OCI-LY7 (cell line): ENCODE data around the gene TRIO. TPM values are rescaled to one million over a fixed set of nuclear protein-coding genes. Genes with fewer than 3 reads are reported as not detected.

Source experiments
- BruUV-seq: library from RNA; stranded (reverse); fragments of 400-500 nt; replicated peaks from 2 replicates; lab custom pipeline; 2021; lab: Mats Ljungman, UMichigan
- CTCF ChIA-PET: fragments of 300-600 bp; sonication (Branson Sonifier 250); formaldehyde crosslinking; loops from one replicate; lab custom pipeline; 2022; ENCODE audit warnings: antibody characterized with exemption; ENCODE audit not compliant: unreplicated experiment; lab: Charles Lee
- POLR2A ChIA-PET: fragments of 300-600 bp; sonication (Branson Sonifier 250); formaldehyde crosslinking; loops from one replicate; lab custom pipeline; 2022; ENCODE audit warnings: antibody characterized with exemption; lab: Charles Lee
- DNase-seq: peaks from one replicate; pipeline ENCODE4 v3.0.0-alpha.2; 2015; ENCODE audit warnings: low spot score
- H2AFZ ChIP-seq: fragments of 200-600 bp; sonication (generic), shearing (Covaris generic); 2 replicates; pipeline ENCODE4 v1.6.1; 2014; ENCODE audit warnings: mild to moderate bottlenecking, antibody characterized with exemption, low read length, moderate library complexity
- H3K27ac ChIP-seq: fragments of 200-600 bp; sonication (generic); 2 replicates; pipeline ENCODE4 v1.5.1; 2014; ENCODE audit warnings: mixed run types, low read depth, mild to moderate bottlenecking, moderate library complexity, low read length, inconsistent platforms; ENCODE audit not compliant: poor library complexity, severe bottlenecking
- H3K36me3 ChIP-seq: fragments of 200-600 bp; sonication (generic); 2 replicates; pipeline ENCODE4 v1.6.1; 2014; ENCODE audit warnings: mild to moderate bottlenecking, antibody characterized with exemption, low read length, moderate library complexity, mixed read lengths; ENCODE audit not compliant: insufficient read depth
- H3K4me1 ChIP-seq: fragments of 200-600 bp; sonication (generic); 2 replicates; pipeline ENCODE4 v1.5.1; 2014; ENCODE audit warnings: mild to moderate bottlenecking, low read length; ENCODE audit not compliant: insufficient read depth, poor library complexity, severe bottlenecking
- H3K4me2 ChIP-seq: fragments of 200-600 bp; sonication (generic); 2 replicates; pipeline ENCODE4 v1.6.1; 2014; ENCODE audit warnings: mild to moderate bottlenecking, low read length
- H3K4me3 ChIP-seq: fragments of 200-600 bp; sonication (generic); 2 replicates; pipeline ENCODE4 v1.5.1; 2014; ENCODE audit warnings: mild to moderate bottlenecking, low read depth, low read length; ENCODE audit not compliant: poor library complexity, severe bottlenecking
- H3K79me2 ChIP-seq: fragments of 200-600 bp; sonication (generic); 2 replicates; pipeline ENCODE4 v1.6.1; 2016; ENCODE audit warnings: low read depth, mild to moderate bottlenecking, low read length, moderate library complexity, mixed read lengths; ENCODE audit not compliant: insufficient read depth
- H3K9me2 ChIP-seq: fragments of 200-600 bp; sonication (generic); 2 replicates; pipeline ENCODE4 v1.6.1; 2016; ENCODE audit warnings: mild to moderate bottlenecking, low read length, mixed read lengths; ENCODE audit not compliant: insufficient read depth
- H3K9me3 ChIP-seq: fragments of 200-600 bp; sonication (generic); 2 replicates; pipeline ENCODE4 v1.6.1; 2014; ENCODE audit warnings: mild to moderate bottlenecking, mixed run types, low read length, mixed read lengths
- H4K20me1 ChIP-seq: fragments of 200-600 bp; sonication (generic); 2 replicates; pipeline ENCODE4 v1.6.1; 2014; ENCODE audit warnings: mild to moderate bottlenecking, antibody characterized with exemption, low read length, moderate library complexity, mixed read lengths; ENCODE audit not compliant: insufficient read depth
- EZH2phosphoT487 ChIP-seq: fragments of 200-600 bp; sonication (generic); IDR thresholded peaks from 2 replicates; pipeline ENCODE4 v1.6.1; 2018; ENCODE audit warnings: low read depth, borderline replicate concordance, mild to moderate bottlenecking, mixed run types, antibody characterized with exemption, low read length, moderate library complexity, mixed read lengths
- intact Hi-C: fragments of 100-400 bp; cut with micrococcal nuclease; formaldehyde crosslinking; loops from one replicate; pipeline ENCODE4 v1.10.0; 2022; ENCODE audit not compliant: unreplicated experiment
- total RNA-seq, 2 experiments: library from RNA; depleted of rRNA in 1 of 2; stranded (reverse); fragments of >200 nt in 1 of 2; shearing (Covaris generic) in 1 of 2; gene quantifications; 2 replicates each; pipeline ENCODE4 v1.2.3, GENCODE V29; 2014 to 2022
- TF ChIP-seq, protein P1 (sequence below): fragments of 200-600 bp; sonication (generic); conservative IDR thresholded peaks from 2 replicates; pipeline ENCODE4 v1.5.1; 2014; ENCODE audit warnings: mild to moderate bottlenecking, antibody characterized with exemption, low read length, moderate library complexity, mixed read lengths

TRIO gene
- total RNA-seq, 2 experiments from 2014 or later: 35.8 to 55.1 TPM

DNA sequence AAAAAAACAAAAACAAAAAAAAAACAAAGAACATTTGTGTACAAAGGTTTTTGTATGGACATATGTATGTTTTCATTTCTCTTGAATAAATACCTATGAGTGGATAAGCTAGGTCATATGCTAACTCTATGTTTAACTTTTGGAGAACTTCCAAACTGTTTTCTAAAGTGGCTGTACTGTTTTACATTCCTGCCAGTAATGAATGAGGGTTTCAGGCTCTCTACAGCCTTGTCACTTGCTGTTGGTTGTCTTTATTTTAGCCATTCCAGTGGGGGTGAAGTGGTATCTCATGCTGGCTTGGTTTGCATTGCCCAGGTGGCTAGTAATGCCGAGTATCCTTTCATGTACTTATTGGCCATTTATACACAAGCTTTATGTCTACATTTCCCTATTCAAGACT is 9.1 kb upstream of the TRIO start:
- ChIA-PET CTCF (no interaction called here), POLR2A (no interaction called here)
- no peak overlapping the region for H2AFZ ChIP-seq
- no peaks in the 10 kb centered on the region for H3K4me1 ChIP-seq
- TF ChIP-seq, protein P1, sequence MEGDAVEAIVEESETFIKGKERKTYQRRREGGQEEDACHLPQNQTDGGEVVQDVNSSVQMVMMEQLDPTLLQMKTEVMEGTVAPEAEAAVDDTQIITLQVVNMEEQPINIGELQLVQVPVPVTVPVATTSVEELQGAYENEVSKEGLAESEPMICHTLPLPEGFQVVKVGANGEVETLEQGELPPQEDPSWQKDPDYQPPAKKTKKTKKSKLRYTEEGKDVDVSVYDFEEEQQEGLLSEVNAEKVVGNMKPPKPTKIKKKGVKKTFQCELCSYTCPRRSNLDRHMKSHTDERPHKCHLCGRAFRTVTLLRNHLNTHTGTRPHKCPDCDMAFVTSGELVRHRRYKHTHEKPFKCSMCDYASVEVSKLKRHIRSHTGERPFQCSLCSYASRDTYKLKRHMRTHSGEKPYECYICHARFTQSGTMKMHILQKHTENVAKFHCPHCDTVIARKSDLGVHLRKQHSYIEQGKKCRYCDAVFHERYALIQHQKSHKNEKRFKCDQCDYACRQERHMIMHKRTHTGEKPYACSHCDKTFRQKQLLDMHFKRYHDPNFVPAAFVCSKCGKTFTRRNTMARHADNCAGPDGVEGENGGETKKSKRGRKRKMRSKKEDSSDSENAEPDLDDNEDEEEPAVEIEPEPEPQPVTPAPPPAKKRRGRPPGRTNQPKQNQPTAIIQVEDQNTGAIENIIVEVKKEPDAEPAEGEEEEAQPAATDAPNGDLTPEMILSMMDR: no peak
- no peak for TF ChIP-seq EZH2phosphoT487
- H3K36me3 ChIP-seq: no peaks in the 10 kb centered on the region
- no TSS peak for BruUV-seq
- H3K79me2 ChIP-seq: no peaks in the 10 kb centered on the region
- H4K20me1 ChIP-seq: no peaks in the 10 kb centered on the region
- intact Hi-C loops: no loop called here
- no peak for DNase-seq
- no peaks in the 10 kb centered on the region for H3K9me2 ChIP-seq
- H3K27ac ChIP-seq: no peak overlapping the region
- no peak overlapping the region for H3K4me2 ChIP-seq
- no peaks in the 10 kb centered on the region for H3K9me3 ChIP-seq
- no peak overlapping the region for H3K4me3 ChIP-seq

- ChIA-PET POLR2A (interaction anchor here (0.6 kb wide), 1 partner anchor 20 kb away, joined by 3 read pairs; no protein-coding TSS in a partner anchor), CTCF (no interaction called here)
- Histone ChIP-seq H4K20me1 (no peaks in the 10 kb centered on the region), H3K36me3 (no peaks in the 10 kb centered on the region), H3K9me3 (no peaks in the 10 kb centered on the region), H3K9me2 (no peaks in the 10 kb centered on the region), H3K27ac (no peak overlapping the region), H3K4me1 (no peaks in the 10 kb centered on the region), H3K79me2 (no peaks in the 10 kb centered on the region), H2AFZ (no peak overlapping the region), H3K4me2 (no peak overlapping the region), H3K4me3 (no peak overlapping the region)
- no TSS peak for BruUV-seq
- no peak for DNase-seq
- TF ChIP-seq EZH2phosphoT487: no peak
- TF ChIP-seq, protein P1: no peak
- intact Hi-C loops: no loop called here
Measured at GRCh38 chr5:14134771-14135170, 8.4 kb upstream of the TRIO start.

- no peak overlapping the region for H3K4me2 ChIP-seq
- POLR2A ChIA-PET: no interaction called here
- intact Hi-C loops: no loop called here
- BruUV-seq: no TSS peak
- CTCF ChIA-PET: no interaction called here
- no peak overlapping the region for H2AFZ ChIP-seq
- H4K20me1 ChIP-seq: no peaks in the 10 kb centered on the region
- no peaks in the 10 kb centered on the region for H3K4me1 ChIP-seq
- no peaks in the 10 kb centered on the region for H3K9me3 ChIP-seq
- no peak overlapping the region for H3K4me3 ChIP-seq
- H3K9me2 ChIP-seq: no peaks in the 10 kb centered on the region
- no peak for DNase-seq
- no peak overlapping the region for H3K27ac ChIP-seq
- TF ChIP-seq, protein P1: no peak
- TF ChIP-seq EZH2phosphoT487: no peak
- no peaks in the 10 kb centered on the region for H3K36me3 ChIP-seq
- H3K79me2 ChIP-seq: no peaks in the 10 kb centered on the region
Measured at GRCh38 chr5:14135621-14136020, 7.5 kb upstream of the TRIO start.
